ENCODE measurements around the gene SLC2A6.

DNA sequence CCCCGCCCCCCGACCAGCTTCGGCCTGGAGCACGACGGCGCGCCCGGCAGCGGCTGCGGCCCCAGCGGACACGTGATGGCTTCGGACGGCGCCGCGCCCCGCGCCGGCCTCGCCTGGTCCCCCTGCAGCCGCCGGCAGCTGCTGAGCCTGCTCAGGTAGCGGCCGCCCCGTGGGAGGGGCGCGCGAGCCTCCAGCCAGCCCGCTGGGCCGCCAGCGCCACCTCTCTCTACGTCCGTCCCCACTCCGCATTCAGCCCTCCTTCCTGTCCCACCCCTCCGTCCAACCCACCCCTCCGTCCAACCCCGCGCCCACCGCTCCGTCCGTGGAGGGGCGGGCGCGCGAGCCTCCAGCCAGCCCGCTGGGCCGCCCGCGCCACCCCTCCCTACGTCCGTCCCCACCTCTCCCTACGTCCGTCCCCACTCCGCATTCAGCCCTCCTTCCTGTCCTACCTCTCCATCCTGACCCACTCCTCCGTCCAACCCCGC, 50.2 kb downstream of the SLC2A6 start:
- TF ChIP-seq, protein P1, sequence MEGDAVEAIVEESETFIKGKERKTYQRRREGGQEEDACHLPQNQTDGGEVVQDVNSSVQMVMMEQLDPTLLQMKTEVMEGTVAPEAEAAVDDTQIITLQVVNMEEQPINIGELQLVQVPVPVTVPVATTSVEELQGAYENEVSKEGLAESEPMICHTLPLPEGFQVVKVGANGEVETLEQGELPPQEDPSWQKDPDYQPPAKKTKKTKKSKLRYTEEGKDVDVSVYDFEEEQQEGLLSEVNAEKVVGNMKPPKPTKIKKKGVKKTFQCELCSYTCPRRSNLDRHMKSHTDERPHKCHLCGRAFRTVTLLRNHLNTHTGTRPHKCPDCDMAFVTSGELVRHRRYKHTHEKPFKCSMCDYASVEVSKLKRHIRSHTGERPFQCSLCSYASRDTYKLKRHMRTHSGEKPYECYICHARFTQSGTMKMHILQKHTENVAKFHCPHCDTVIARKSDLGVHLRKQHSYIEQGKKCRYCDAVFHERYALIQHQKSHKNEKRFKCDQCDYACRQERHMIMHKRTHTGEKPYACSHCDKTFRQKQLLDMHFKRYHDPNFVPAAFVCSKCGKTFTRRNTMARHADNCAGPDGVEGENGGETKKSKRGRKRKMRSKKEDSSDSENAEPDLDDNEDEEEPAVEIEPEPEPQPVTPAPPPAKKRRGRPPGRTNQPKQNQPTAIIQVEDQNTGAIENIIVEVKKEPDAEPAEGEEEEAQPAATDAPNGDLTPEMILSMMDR (IDR thresholded peaks at IDR 0.05) = no peak
- no peak for TF ChIP-seq POLR2A (IDR thresholded peaks at IDR 0.05)
